K562 (cell line): Measurements from ENCODE around the gene NKX2-2. TPM values are rescaled to one million over a fixed set of nuclear protein-coding genes. Genes with fewer than 3 reads are reported as not detected.

ENCODE experiments used
- ATAC-seq: fragments of 200-7000 bp; cut with Tn5 transposase; 3 replicates; pipeline ENCODE4 v1.9.1; 2020; ENCODE audit warnings: moderate library complexity
- BruUV-seq: library from RNA; stranded (reverse); fragments of 400-500 nt; replicated peaks from 2 replicates; lab custom pipeline; 2021; lab: Mats Ljungman, UMichigan
- CTCF ChIA-PET: fragments of 300-600 bp; formaldehyde crosslinking; extraction: SDS; loops from one replicate; lab custom pipeline; 2021; ENCODE audit warnings: low intra/inter-chr PET ratio; lab: Yijun Ruan, JAX
- POLR2A ChIA-PET: fragments of 300-600, 350-650 bp; sonication (Branson Sonifier 250); formaldehyde crosslinking; extraction: SDS; loops from one replicate; lab custom pipeline; 2021; ENCODE audit warnings: antibody characterized with exemption, inconsistent platforms; lab: Yijun Ruan, JAX
- DNase-seq, 4 experiments: peaks; one replicate each; pipeline versions ENCODE4 v3.0.0 to v3.0.0-alpha.2; 2011 to 2018; ENCODE audit warnings: low spot score in 3 of 4, mixed read lengths in 3 of 4; ENCODE audit errors: extremely low read depth in 1 of 4
- FAIRE-seq: peaks from 2 replicates; lab custom pipeline; 2011; peaks lifted over from hg19 to GRCh38; lab: Jason Lieb, UNC
- H2AFZ ChIP-seq: 2 replicates; pipeline ENCODE4 v1.6.0; 2011; ENCODE audit warnings: low read depth, low read length, control low read depth, inconsistent platforms
- H3K27ac ChIP-seq: fragments of 200-600 bp; 3 replicates; pipeline ENCODE4 v1.8.0; 2011; ENCODE audit warnings: low read depth, mild to moderate bottlenecking, control low read depth, inconsistent platforms, low read length, moderate library complexity, mixed read lengths; ENCODE audit errors: extremely low read depth
- H3K27me3 ChIP-seq, 2 experiments: fragments of 300-600 bp in 1 of 2; 2 replicates in 1 of 2; 3 replicates in 1 of 2; pipeline versions ENCODE4 v1.6.0 to v1.8.0; 2011; ENCODE audit warnings: inconsistent platforms in 2 of 2, low read length in 2 of 2, mild to moderate bottlenecking in 1 of 2, mixed read lengths in 1 of 2, moderate library complexity in 1 of 2; ENCODE audit not compliant: control insufficient read depth in 2 of 2, insufficient read depth in 2 of 2
- H3K36me3 ChIP-seq: fragments of 300-600 bp; 3 replicates; pipeline ENCODE4 v1.8.0; 2011; ENCODE audit warnings: mild to moderate bottlenecking, low read length, inconsistent platforms; ENCODE audit not compliant: control insufficient read depth, insufficient read depth
- H3K4me1 ChIP-seq, 2 experiments: fragments of 200-600 bp in 1 of 2; replicated peaks in 1 of 2; 2 replicates in 1 of 2; 3 replicates in 1 of 2; pipeline versions ENCODE4 v1.5.1 to v1.8.0; 2011; ENCODE audit warnings: inconsistent platforms in 2 of 2, low read length in 2 of 2, mild to moderate bottlenecking in 1 of 2, mixed read lengths in 1 of 2, moderate library complexity in 1 of 2; ENCODE audit not compliant: control insufficient read depth in 2 of 2, insufficient read depth in 2 of 2
- H3K4me2 ChIP-seq: 2 replicates; pipeline ENCODE4 v1.6.1; 2011; ENCODE audit warnings: low read length, control low read depth, inconsistent platforms, mixed read lengths; ENCODE audit not compliant: insufficient read depth
- H3K4me3 ChIP-seq: fragments of 200-600 bp; sonication (generic), shearing (Covaris generic); 2 replicates; pipeline ENCODE4 v1.5.1; 2016; ENCODE audit warnings: control low read depth, inconsistent platforms
- H3K79me2 ChIP-seq: fragments of 200-600 bp; 3 replicates; pipeline ENCODE4 v1.8.0; 2011; ENCODE audit warnings: low read length, inconsistent platforms; ENCODE audit not compliant: control insufficient read depth, insufficient read depth
- H3K9ac ChIP-seq, 2 experiments: 2 replicates each; pipeline versions ENCODE4 v1.6.0 to v1.6.1; 2011; ENCODE audit warnings: low read depth in 2 of 2, low read length in 2 of 2, control low read depth in 1 of 2, inconsistent platforms in 1 of 2, mild to moderate bottlenecking in 1 of 2, mixed read lengths in 1 of 2; ENCODE audit not compliant: insufficient read depth in 1 of 2
- H3K9me1 ChIP-seq: one replicate; pipeline ENCODE4 v1.6.0; 2011; ENCODE audit warnings: inconsistent platforms, mild to moderate bottlenecking, low read length, moderate library complexity; ENCODE audit not compliant: control insufficient read depth, insufficient read depth
- H3K9me3 ChIP-seq: replicated peaks from 2 replicates; pipeline ENCODE4 v1.5.1; 2011; ENCODE audit warnings: low read depth, low read length, inconsistent platforms; ENCODE audit not compliant: control insufficient read depth, insufficient read depth
- H4K20me1 ChIP-seq: replicated peaks from 2 replicates; pipeline ENCODE4 v1.6.1; 2011; ENCODE audit warnings: low read length, inconsistent platforms, mixed read lengths; ENCODE audit not compliant: control insufficient read depth, insufficient read depth
- CC2D1A ChIP-seq: fragments of 450-650 bp; IDR thresholded peaks from 2 replicates; pipeline ENCODE4 v1.6.1; 2017; ENCODE audit warnings: mild to moderate bottlenecking
- ETV5 ChIP-seq: sonication (generic); formaldehyde crosslinking; IDR thresholded peaks from 2 replicates; pipeline ENCODE4 v1.4.0; 2020; ENCODE audit warnings: low read depth, mild to moderate bottlenecking, missing genetic modification reagents
- FOXJ3 ChIP-seq: sonication (generic); formaldehyde crosslinking; IDR thresholded peaks from 2 replicates; pipeline ENCODE4 v1.4.0; 2020; ENCODE audit warnings: mild to moderate bottlenecking, missing genetic modification reagents
- HDAC8 ChIP-seq: fragments of 450-650 bp; IDR thresholded peaks from 2 replicates; pipeline ENCODE4 v1.6.1; 2016; ENCODE audit warnings: mild to moderate bottlenecking, missing genetic modification characterization, moderate library complexity, missing compliant biosample characterization
- KLF13 ChIP-seq: fragments of 450-650 bp; IDR thresholded peaks from 2 replicates; pipeline ENCODE4 v1.6.1; 2016; ENCODE audit warnings: missing genetic modification characterization, low read depth, mild to moderate bottlenecking, missing compliant biosample characterization, moderate library complexity, borderline replicate concordance
- PCBP1 ChIP-seq: fragments of 200-400 bp; formaldehyde crosslinking; IDR thresholded peaks from 2 replicates; pipeline ENCODE4 v1.6.1; 2018; ENCODE audit warnings: mild to moderate bottlenecking, low read depth, low read length; ENCODE audit not compliant: poor library complexity, severe bottlenecking
- TFAM ChIP-seq: fragments of 250-450 bp; sonication (Bioruptor Pico); conservative IDR thresholded peaks from 2 replicates; pipeline ENCODE4 v1.5.0; 2021; ENCODE audit warnings: mild to moderate bottlenecking, moderate library complexity
- TSC22D4 ChIP-seq: fragments of 450-650 bp; IDR thresholded peaks from 2 replicates; pipeline ENCODE4 v1.6.1; 2016; ENCODE audit warnings: missing genetic modification characterization, missing biosample characterization, control low read depth
- ZC3H11A ChIP-seq: IDR thresholded peaks from 2 replicates; pipeline ENCODE4 v1.6.1; 2012; ENCODE audit warnings: low read depth, low read length, improper control_type of control experiment
- ZNF436 ChIP-seq: fragments of 250-450, 450-650 bp; sonication (Bioruptor Pico); formaldehyde crosslinking; IDR thresholded peaks from 2 replicates; pipeline ENCODE4 v1.7.0; 2020; ENCODE audit warnings: mild to moderate bottlenecking
- WGBS: fragments of 100-300 bp; shearing (Covaris generic); methylation state at CpG from one replicate; pipeline ENCODE4 v1.1.6; 2016; ENCODE audit warnings: low coverage, mixed read lengths; ENCODE audit not compliant: insufficient coverage; ENCODE audit errors: missing lambda C conversion rate; 5-methylcytosine and 5-hydroxymethylcytosine counted together
- in situ Hi-C: fragments of 300-500 bp; cut with MboI; formaldehyde crosslinking; loops from 4 replicates; pipeline ENCODE4 v1.15.0; 2018; ENCODE audit warnings: inconsistent platforms, mixed read lengths
- intact Hi-C: fragments of 100-400 bp; cut with micrococcal nuclease; formaldehyde crosslinking; loops from 2 replicates; pipeline ENCODE4 v1.14.2; 2022
- polyA plus RNA-seq, 8 experiments: library from polyadenylated mRNA; depleted of rRNA in 4 of 8; stranded (reverse) in 5 of 8; unstranded in 3 of 8; fragments of >200 nt; fragmentation: Nextera tagmentation in 2 of 8; fragmentation: Illumina TruSeq in 1 of 8; extraction: Ambion mirVana in 2 of 8; extraction: Trizol in 1 of 8; gene quantifications; 2 replicates each; pipeline versions ENCODE4 v1.2.1 to v1.2.3, GENCODE V29; 2011 to 2014; ENCODE audit warnings: inconsistent platforms in 1 of 8, missing spikeins in 1 of 8
- total RNA-seq, 7 experiments: library from RNA; depleted of rRNA in 6 of 7; stranded (reverse); fragments of >200 nt in 6 of 7; fragmentation: Illumina TruSeq in 2 of 7; extraction: Trizol in 2 of 7; gene quantifications; 2 replicates each; pipeline versions ENCODE4 v1.2.1 to v1.2.3, GENCODE V29; 2011 to 2021; ENCODE audit warnings: low replicate concordance in 1 of 7
- TF ChIP-seq, protein P1 (sequence below), 2 experiments: fragments of 450-650 bp in 1 of 2; sonication (generic) in 1 of 2; formaldehyde crosslinking in 1 of 2; IDR thresholded peaks; 2 replicates each; pipeline versions ENCODE4 v1.7.1 to v1.9.0; 2016 to 2022; ENCODE audit warnings: inconsistent platforms in 1 of 2, mild to moderate bottlenecking in 1 of 2, missing genetic modification reagents in 1 of 2
- TF ChIP-seq, protein P2 (sequence below): fragments of 250-450 bp; sonication (Bioruptor Pico); IDR thresholded peaks from 2 replicates; pipeline ENCODE4 v1.5.0; 2020; ENCODE audit warnings: mild to moderate bottlenecking

The NKX2-2 gene
- total and polyA plus RNA-seq, 9 of the 15 experiments (the other 6 are each of a cell fraction or from before 2014, with no cell fraction given) = 0.04 TPM; not detected in 8

DNA sequence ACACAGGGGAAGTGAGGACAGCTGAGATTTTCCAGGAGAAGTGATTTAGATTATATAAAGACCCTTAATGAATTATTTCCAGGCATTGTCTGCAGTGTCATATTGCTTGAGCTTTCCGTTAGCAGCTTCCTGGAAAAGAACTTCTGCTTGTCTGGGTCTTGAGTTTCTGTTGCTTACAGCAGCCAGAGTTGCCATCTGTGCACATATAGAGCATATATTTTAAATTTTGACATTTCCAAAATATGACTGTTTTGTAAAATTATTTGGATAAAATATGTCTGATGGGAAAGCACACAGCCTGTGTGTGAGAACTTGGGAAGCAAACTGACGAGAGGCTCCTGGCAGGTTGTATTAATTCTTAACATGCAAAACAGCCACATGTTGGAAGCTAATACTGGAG, 21.0 kb upstream of the NKX2-2 start:
- ATAC-seq = no peak
- DNase-seq = no peak
- FAIRE-seq = no peak
- ChIA-PET POLR2A (no interaction called here), CTCF (no interaction called here)
- H3K4me2 ChIP-seq = no peak overlapping the region
- H4K20me1 ChIP-seq = no peaks in the 10 kb centered on the region
- no peak overlapping the region for H3K9ac ChIP-seq
- no peaks in the 10 kb centered on the region for H3K9me3 ChIP-seq
- no peaks in the 10 kb centered on the region for H3K4me1 ChIP-seq
- intact Hi-C loops = no loop called here
- 4% methylated on average over 2 of the region's 2 CpGs for WGBS
- H3K9me1 ChIP-seq = no peaks in the 10 kb centered on the region
- no TSS peak for BruUV-seq
- H3K27me3 ChIP-seq = peaks cover 0 to 5% of the 10 kb centered on the region in 2 experiments; a peak in 1 of 5 replicates
- no peak overlapping the region for H3K27ac ChIP-seq
- H3K36me3 ChIP-seq = no peaks in the 10 kb centered on the region
- H3K4me3 ChIP-seq = no peak overlapping the region
- no peaks in the 10 kb centered on the region for H3K79me2 ChIP-seq
- no peak overlapping the region for H2AFZ ChIP-seq
- in situ Hi-C loops = no loop called here
- TF ChIP-seq, protein P1, sequence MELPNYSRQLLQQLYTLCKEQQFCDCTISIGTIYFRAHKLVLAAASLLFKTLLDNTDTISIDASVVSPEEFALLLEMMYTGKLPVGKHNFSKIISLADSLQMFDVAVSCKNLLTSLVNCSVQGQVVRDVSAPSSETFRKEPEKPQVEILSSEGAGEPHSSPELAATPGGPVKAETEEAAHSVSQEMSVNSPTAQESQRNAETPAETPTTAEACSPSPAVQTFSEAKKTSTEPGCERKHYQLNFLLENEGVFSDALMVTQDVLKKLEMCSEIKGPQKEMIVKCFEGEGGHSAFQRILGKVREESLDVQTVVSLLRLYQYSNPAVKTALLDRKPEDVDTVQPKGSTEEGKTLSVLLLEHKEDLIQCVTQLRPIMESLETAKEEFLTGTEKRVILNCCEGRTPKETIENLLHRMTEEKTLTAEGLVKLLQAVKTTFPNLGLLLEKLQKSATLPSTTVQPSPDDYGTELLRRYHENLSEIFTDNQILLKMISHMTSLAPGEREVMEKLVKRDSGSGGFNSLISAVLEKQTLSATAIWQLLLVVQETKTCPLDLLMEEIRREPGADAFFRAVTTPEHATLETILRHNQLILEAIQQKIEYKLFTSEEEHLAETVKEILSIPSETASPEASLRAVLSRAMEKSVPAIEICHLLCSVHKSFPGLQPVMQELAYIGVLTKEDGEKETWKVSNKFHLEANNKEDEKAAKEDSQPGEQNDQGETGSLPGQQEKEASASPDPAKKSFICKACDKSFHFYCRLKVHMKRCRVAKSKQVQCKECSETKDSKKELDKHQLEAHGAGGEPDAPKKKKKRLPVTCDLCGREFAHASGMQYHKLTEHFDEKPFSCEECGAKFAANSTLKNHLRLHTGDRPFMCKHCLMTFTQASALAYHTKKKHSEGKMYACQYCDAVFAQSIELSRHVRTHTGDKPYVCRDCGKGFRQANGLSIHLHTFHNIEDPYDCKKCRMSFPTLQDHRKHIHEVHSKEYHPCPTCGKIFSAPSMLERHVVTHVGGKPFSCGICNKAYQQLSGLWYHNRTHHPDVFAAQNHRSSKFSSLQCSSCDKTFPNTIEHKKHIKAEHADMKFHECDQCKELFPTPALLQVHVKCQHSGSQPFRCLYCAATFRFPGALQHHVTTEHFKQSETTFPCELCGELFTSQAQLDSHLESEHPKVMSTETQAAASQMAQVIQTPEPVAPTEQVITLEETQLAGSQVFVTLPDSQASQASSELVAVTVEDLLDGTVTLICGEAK (IDR thresholded peaks at IDR 0.05) = no peak
- TF ChIP-seq, protein P1 (CRISPR knock-in tag; IDR thresholded peaks at IDR 0.05) = no peak
- TF ChIP-seq, protein P2, sequence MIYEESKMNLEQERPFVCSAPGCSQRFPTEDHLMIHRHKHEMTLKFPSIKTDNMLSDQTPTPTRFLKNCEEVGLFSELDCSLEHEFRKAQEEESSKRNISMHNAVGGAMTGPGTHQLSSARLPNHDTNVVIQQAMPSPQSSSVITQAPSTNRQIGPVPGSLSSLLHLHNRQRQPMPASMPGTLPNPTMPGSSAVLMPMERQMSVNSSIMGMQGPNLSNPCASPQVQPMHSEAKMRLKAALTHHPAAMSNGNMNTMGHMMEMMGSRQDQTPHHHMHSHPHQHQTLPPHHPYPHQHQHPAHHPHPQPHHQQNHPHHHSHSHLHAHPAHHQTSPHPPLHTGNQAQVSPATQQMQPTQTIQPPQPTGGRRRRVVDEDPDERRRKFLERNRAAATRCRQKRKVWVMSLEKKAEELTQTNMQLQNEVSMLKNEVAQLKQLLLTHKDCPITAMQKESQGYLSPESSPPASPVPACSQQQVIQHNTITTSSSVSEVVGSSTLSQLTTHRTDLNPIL (CRISPR knock-in tag) = no peak
- TF ChIP-seq TSC22D4 (tag) (no peak), ZC3H11A (no peak), ETV5 (CRISPR knock-in tag) (no peak), ZNF436 (CRISPR knock-in tag) (no peak), KLF13 (no peak), FOXJ3 (CRISPR knock-in tag) (no peak), PCBP1 (no peak), TFAM (CRISPR knock-in tag) (no peak), CC2D1A (no peak), HDAC8 (tag) (no peak)
